ENCODE data around the gene DDX31.
"Not testable (repeated sequence)": the region's sequence is repeated elsewhere in the genome, so short reads cannot be mapped to it uniquely, and the experiment has no call there.

The DDX31 gene

DNA sequence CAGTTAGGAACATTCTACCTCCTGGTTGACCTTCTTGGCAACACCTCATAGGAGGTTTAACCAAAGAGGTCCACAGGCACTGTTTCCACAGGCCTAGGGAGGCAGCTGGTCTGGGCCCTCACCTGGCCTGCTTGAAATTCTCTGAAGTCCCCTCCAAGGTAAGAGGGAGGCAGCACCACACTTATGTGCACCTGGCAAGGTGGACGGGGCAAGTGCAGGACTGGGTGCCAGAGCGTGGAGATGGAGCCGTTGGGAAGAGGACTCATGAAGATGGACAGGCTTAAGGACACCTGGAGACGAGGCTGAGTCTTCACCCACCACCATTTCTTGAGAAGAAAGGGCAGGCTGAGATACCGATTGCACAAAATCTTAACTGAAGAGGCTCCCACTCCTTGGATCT, 94.0 kb downstream of the DDX31 start:
- FAIRE-seq, result no peak

DNA sequence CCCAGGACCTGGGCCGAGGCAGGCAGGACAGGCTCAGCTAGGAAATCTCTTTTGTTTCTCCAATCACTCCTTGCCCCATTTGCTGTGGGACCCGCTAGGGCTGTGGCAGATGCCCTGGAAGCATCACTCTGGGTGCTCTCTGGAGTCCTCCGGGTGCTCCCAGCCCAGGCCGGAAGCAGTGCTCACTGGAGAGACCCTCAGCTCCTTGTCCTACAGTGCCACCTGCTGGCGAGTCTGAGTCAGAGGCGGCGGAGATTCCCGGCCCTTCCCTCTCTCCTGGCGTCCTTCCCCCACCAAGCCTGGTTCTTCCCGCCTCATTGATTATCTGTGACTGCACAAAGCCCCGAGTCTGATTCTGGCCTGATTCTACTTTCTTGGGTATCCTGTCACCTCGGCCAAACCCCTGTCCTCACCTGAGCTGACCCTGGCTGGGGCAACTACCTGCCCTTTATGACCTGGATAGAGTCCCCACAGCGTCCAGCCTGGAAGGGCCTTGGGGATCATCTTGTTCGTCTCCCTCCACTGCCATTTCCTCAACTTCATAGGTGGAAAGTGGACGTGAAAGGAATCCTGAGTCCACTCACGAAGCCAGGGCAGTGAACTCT, 94.7 kb downstream of the DDX31 start:
- no peak for FAIRE-seq

DNA sequence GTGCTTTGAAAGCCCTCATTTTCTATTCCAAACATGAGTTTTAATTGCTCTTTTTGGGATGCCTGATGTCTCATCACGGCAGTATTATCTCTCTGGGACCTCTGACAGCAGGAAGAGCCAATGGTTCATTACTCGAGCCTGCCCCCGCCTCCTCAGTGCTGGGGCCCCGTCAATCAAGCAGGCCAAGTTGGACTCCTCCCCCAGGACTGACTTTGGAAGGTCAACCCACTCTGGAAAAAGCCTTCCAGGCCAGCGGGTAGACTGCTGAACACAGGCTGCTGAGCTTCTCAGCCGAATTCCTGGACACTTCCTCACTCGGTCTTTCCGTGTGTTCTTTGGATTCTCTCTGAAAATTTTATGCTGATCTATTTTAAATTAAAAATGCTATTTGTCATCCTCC, 96.9 kb downstream of the DDX31 start:
- no peak for FAIRE-seq

DNA sequence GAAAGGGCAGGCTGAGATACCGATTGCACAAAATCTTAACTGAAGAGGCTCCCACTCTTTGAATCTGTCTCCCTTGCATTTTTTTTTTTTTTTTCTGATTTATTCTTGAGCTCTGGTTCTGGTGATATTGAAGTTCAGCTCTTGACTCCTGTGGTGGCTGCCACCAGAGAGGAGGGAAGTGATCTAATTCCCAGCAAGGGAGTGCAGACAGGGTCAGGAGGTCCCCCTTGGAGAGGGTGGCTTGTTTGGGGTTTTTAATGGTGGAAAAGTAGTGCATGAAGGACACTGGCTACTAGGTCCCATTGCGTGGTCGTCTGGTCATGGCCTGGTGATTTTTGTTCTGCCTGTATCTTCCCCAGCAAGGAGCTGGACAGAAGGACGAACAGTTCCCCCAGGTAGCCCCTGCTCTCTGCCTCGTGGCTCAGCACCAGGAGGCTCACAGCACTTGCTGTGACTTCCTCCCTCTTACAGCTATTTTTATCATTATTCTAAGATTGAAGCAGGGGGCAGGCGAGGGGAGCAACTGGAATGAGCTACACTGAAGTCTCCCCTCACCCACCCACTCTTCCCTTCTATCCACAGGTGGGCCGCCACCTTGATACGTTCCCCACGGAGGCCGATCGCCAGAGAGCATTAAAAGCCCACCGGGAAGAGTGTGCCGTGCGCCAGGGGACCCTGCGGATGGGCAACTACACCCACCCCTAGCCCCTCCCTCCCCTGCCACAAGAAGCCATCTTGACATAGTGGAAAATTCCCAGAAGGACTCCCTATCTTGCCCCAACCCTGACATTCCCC, 97.8 kb downstream of the DDX31 start:
- FAIRE-seq, result no peak

DNA sequence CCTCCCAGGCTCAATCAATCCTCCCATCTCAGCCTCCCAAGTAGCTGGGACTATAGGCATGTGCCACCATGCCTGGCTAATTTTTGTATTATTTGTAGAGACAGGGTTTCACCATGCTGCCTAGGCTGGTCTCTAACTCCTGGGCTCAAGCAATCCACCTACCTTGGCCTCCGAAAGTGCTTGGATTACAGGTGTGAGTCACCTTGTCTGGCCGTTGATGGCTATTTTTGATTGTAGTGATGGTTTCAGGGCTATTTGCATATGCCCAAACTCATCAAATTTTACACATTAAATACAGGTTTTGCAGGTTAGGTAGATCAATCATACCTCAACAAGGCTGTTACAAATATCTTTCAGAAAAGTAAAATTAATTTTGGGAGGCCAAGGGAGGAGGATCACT, 101.0 kb downstream of the DDX31 start:
- FAIRE-seq, result not testable (repeated sequence)

DNA sequence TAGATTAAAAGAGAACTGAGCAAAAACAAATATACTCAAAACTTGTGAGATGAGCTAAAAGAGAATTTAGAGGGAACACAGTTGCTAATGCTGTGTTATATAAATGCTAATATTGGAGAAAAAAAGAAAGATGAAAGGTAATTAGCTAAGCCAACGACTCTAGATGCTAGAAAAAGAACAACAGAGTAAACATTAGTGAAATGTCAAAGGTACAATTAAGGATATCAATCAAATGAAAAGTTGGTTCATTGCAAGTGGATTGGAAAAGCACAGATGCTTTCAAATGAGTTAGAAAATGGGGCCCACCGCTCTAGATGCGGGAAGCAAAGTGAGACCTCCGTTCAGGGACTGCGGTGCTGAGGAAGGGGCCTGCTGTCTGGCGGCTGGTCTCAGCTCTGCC, 105.3 kb downstream of the DDX31 start:
- no peak for FAIRE-seq

DNA sequence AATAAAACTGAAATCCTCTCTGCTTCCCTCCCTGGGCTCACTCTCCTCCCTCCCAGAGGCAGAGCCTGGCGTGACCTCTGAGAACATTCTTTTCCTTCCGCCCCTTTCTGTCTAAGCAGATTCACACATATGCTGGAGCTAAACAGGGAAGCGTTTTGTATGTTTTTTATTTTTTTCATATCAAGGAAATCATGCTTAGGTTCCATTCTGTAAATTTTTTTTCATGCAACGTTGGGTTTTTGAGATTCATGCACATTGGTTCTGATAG, 107.5 kb downstream of the DDX31 start:
- no peak for FAIRE-seq

DNA sequence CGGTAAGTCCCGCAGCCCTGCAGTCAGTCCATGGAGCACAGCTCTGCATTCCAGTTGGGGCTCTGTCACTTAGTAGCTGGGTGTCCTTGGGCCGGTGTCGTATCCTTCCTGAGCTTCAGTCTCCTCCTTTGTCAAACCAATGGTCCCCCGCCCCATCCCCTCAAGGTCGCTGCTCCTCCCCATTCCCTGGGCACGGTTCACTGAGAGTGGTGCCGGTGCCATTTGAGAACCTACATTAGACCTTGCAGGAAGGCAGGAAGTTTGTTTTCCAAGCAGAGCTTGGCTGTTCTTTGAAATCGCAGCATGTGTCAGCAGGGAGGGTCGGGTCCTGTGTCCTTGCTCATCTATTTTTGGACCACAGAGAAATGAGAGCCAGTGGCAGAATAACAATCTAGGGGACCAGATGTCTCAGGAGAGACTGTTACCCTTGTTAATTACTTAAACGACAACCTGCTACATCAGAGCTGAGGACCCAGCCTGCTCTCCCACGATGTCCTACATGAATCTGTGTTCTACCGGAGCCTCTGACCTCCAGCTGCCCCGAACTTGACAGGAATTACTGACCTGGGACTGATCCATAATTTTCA, 109.1 kb downstream of the DDX31 start:
- FAIRE-seq, result no peak

DNA sequence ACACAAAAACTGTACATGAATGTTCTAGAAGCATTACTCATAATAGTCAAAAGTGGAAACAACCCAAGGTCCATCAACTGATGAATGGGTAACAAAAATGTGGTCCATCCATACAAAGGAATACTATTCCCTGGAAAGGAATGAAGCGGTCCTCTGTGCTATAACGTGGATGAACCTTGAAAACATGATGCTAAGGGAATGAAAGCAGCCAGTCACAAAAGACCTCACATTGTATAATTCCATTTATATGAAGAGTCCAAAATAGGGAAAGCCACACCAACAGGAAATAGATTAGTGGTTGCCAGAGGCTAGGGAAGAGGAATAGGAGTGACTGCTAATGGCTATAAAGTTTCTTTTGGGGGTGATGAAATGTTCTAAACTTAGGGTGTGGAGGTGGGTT, 110.1 kb downstream of the DDX31 start:
- FAIRE-seq, result no peak

DNA sequence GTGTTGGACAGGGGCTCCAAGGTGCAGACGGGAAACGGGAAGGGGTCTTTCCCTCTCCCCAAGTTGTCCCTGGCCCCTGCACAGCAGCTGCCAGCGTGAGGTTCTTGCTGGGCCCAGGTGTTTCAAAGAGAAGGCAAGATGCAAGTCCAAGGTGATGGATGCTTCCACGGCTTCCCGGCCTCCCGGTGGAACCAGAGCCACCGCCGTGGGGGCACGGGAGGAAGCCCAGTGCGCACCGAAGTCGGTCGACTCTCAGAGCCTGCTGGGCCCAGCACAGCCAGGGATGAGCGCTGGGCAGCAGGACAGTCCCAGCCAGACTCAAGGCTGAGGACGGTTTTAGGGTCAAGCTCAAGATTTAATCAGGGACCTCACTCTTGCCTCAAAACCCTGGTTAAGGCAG, 112.6 kb downstream of the DDX31 start:
- no peak for FAIRE-seq

DNA sequence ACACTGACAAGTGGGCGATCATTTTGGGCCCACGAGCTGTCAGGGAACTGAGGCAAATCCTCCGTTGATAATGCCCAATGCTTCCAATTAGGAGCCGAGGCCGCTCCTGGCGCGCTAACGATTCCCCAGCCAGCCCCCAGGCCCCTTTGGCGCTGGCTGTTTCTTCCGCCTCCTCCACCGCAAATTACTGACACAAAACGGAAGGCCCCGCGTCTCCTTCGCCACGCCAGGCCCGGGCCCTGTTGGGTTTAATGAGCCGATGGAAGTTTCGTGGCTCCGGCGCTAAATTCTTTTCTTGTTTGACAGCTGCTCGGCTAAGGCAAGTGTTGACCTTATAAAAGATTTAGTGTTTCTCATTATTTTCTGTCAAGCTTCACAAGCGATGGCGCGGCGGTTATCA, 113.1 kb downstream of the DDX31 start:
- no peak for FAIRE-seq

DNA sequence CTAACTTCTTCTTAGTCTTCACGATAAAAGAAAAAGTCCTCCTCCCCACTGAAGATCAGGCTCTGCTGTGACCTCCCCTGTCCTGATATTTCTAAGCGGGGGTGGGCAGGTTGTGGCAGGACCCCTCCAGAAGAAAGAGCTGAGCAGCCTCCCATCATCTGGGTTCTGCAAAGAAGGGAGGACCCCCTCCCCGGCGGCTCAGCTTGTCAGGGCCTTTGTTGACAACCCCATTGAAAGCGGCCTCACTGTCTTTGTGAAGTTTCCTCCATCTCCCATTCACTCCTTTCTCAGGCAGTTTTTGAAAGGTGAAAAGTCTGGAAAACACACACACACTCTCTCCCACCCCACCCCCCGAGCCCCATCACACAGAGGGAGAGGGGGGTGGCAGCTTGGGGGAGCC, 113.5 kb downstream of the DDX31 start:
- no peak for FAIRE-seq

DNA sequence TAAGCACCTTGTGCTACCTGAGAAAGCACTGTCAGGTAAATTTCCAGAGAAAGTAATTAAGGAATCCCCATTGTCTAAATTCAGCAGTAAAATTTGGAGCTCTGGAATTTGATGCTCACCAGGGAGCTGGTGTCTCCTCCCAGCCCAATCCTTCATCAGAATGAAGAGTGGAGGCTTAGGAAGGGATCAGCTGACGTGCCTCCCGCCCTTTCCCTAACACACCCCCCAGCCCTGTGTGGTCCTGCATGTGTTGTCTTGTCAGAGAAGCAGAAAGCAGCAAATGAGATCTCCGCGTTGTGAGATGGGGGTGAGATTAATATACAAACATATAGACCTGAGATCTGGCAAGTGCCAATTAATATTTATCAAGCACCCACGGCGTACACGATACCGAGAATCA, 114.3 kb downstream of the DDX31 start:
- no peak for FAIRE-seq

DNA sequence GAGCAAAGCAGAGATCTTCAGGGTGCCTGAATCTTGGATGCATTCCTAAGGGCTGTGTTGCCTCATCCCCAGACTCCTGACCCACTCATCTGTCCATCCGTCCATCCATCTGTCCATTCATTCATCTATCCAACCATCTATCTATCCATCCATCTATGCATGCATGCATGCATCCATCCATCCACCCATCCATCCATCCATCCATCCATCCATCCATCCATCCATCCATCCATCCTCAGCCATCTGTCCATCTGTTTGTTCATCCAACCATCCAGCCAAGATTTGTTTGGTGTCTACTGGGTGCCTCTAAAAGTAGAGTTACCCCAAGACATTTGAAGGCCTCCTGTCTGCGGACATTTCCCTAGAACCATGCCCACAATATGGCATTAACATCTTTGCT, 115.0 kb downstream of the DDX31 start:
- no peak for FAIRE-seq

DNA sequence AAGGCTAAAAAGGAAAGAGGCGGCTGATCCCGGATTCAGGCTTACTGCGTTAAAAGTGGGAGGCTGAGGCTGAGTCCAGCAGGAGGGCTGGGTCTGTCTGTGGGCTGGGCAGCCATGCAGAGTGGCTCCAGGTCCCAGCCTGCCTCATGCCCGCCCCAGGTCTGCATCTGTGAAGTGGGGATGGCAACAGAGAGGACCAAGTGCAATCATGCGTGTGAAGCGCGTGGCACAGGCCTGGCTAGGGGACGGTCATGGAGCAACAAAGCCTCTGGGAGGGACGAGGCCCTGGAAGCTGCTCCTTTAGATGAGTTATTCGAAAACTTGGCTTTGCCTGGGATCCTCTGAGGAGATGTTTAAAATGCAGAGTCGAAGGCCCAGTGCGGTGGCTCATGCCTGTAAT, 117.7 kb downstream of the DDX31 start:
- no peak for FAIRE-seq

DNA sequence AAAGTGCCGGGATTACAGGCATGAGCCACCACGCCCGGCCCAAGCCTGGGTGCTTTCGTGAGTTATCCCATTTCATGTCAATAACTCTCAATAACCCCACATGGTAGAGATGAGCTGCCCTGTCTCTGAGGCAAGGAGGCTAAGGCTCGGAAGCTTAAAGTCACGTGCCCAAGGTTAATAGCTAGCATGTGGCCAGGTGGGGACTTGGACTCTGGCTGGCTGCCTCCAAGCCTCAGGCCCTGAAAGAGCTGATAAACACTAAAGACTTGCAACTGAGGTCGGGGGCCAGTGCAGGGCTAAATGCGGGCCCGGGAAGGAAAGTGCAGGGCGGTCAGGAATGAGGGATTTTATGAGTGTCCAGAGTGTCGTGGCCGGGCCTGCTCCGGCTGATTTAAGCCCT, 118.2 kb downstream of the DDX31 start:
- no peak for FAIRE-seq

DNA sequence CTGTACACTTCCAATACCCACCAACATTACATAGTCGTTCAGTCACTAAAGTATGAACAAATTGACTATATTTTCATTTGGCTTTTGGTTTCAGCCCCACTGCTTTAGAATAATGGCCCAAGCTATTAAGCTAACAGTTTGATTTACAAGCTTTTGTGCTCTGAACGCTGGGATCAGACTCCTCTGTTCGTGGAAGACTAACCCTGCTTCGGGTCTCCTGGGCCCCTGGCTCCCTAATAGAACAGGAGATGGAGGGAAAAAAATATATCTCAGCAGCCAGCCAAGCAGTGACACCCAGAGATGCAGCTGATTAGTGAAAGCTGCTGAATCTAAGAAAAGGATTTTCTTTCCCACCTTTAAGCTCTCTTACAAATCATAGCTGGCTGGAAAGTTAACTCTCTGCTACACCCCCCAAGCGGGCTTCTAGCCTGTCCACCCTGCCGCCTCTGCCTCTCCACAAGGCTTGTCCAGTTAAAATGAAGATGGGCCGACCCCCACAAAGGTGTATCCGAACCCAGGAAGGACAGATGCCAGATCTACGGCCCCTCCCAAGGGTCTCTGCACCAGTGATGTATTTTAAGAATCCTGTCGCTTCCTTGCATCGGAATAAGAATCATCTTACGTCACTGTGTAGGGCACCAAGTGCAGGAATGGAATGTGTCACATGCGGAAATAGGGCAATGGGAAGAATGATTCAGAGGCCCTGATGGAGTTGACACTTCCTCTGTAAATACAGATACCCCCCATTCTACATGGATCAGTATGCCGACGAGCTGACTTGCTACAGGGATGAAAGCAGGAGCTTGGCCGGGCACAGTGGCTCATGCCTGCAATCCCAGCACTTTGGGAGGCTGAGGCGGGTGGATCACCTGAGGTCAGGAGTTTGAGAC, 120.8 kb downstream of the DDX31 start:
- FAIRE-seq, result no peak

DNA sequence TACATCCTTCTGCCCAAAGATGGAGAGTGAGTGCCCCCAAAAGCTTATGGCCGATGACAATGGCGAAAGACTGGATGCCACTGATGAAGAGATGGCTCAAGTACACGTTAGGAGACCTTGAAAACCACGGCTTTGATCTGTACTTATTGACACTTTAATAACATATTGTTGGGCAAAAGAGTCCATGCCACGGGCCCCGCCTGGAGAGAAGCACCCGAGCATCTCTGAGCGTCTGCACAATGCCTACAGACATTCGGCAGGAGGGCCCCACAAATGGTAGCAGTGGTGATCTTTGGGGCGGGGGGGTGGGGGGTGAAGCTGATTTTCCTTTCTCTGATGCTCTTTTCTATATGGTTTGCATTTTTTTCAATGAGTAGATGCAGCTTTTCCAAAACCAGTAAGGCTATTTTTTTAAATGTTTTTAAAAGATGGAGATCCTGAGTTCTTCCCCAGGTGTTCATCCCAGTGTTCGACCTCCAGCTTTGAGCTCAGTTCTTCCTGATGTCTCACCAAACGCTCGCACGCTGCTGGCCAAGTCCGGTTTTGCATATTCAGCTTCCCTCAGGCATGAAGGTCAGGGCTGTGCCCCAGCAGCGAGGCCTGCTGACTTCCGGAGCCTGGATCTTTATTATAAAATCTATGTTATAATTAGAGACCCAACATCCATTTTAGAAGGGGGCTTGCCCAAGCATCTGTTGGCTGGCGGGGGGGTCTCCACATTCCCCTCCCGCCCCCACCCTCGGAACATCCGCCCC, 121.6 kb downstream of the DDX31 start:
- no peak for FAIRE-seq

DNA sequence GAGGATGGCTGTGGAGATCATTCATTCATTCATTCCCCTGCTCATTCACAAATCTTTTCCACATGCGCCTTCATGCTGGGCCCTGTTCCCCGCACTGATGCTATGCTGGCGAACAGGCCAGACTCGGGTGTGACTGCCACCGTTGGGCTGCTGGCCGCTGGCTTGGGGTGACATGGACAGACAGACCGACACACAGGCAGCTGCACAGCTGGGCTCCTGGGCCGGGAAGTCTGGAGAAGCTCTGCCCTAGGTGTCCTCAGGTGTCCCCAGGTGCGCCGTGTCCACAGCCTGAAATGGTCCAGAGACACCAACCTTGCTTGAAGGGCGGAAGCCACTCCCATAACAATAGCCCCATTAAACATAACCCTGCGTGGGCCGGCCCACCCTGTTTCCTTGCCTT, 122.3 kb downstream of the DDX31 start:
- FAIRE-seq, result no peak

DNA sequence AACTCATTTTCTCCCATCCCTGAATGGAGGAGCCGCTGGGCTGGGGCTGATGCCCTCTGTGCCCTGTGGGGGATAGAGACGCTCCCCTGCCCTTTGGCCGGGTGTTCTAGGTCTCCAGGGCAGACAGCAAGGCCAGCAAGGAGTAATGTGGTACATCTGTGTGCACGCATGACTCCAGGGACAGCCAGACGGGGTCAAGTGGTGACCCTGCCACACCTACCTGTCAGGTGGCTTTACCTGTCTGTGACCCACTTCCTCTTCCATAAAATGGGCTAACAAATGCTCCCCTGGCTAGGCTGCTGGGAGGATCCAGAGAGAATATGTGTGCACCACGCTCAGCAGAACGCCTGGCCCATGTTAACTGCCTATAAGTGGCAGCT, 122.7 kb downstream of the DDX31 start:
- no peak for FAIRE-seq

DNA sequence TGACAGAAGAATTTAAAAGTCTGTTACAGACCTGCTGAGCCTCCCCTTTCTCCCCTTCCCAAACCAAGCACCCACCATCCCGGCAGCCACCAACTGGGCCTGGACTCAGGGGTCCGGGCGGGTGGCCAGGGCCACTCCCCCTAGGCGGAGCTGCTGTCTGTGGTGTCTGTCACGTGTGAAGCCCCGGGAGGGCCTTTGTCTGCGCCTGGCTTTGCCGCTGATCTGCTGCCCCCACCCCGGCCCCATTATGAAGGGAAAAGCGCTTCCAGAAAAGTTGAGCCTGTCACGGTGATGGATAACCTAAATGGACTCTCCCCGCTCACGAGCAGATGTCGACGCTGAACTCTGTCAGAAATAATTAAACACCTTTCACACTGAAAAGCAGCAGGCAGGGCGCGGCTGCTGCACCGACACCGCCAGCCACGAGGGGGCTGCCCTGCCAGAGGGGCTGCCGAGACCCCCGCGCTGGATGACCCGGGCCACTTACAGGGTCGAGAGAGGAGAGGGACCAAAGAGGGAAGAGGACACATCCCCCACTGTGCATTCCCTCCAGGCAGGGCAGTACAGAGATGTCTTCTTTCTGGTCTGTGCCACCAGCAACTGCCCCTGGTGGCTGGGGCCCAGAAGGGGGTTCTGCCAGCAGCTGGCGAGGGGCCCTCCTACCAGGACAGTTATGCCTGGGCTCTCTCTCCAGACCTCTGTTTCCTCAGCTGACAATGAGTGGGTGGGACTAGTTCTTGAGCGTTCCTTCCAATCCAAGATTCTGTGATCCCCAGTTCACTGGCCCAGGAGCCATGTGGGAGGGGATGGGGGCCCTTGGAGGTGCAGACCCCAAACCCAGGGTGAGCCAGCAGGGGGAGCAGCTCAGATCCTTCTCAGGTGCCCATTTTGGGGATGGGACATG, 123.4 kb downstream of the DDX31 start:
- no peak for FAIRE-seq

DNA sequence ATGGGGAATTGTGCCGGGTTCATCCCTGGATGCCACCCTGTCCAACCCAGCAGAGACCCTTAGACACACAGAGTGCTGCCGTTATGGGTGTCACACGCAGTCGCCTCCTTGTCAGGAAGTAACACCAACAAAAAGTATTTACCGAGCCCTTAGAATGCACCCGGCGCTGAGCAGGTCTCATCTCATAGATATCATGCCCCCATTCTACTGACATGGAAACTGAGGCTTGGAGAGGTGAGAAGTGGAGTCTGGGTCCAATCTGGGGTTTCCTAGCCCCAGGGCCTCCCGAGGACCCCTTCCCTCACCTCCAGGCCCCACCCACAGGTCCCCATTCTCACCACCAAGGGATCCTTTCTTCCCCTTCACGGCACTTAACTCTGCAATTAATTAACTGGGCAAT, 124.2 kb downstream of the DDX31 start:
- FAIRE-seq, result no peak
